Measurements from ENCODE around the gene ABHD2.

ABHD2 gene

GRCh38 chr15:89170364-89170763 is 82.1 kb downstream of the ABHD2 start:
- H3K36me3 ChIP-seq (ENCODE audit: control insufficient read depth, insufficient read depth, low read length), result peaks cover 3% of the 10 kb centered on the region
- H3K9me3 ChIP-seq (ENCODE audit: control insufficient read depth, low read length), result no peaks in the 10 kb centered on the region
- peaks cover 22% of the 10 kb centered on the region for H3K4me1 ChIP-seq (ENCODE audit: control insufficient read depth, insufficient read depth, low read length)
- no peak overlapping the region for H3K9ac ChIP-seq (ENCODE audit: low read length)
- H3K27me3 ChIP-seq (ENCODE audit: control insufficient read depth, insufficient read depth, low read length), result no peaks in the 10 kb centered on the region
- no peak overlapping the region for H3K4me3 ChIP-seq (ENCODE audit: low read length)

GRCh38 chr15:89171136-89172072 is 83.1 kb downstream of the ABHD2 start:
- H3K4me1 ChIP-seq (ENCODE audit: control insufficient read depth, insufficient read depth, low read length), result peaks cover 18% of the 10 kb centered on the region
- peaks cover 13% of the 10 kb centered on the region for H3K36me3 ChIP-seq (ENCODE audit: control insufficient read depth, insufficient read depth, low read length)
- no peaks in the 10 kb centered on the region for H3K9me3 ChIP-seq (ENCODE audit: control insufficient read depth, low read length)

DNA sequence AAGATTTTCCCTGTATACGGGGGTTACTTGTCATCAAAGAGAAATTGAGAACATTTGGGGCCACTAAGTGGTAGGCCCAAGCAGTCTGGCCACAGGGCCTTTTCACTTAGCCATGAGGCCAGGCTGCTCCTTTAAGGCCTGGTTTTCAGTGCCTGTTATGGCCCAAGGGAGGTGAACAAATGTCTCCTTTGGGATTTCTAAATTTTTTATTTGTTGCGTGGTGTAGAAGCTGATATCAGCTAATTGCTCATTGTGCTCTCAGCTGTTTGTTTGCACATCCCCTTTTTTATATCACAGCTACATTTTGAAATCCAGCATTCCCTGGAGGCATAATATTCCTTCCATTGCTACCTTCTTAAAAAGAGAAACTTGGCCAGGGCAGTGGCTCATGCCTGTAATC is 84.7 kb downstream of the ABHD2 start:
- no peaks in the 10 kb centered on the region for H3K27me3 ChIP-seq (ENCODE audit: control insufficient read depth, insufficient read depth, low read length)
- H3K4me3 ChIP-seq (ENCODE audit: low read length), result no peak overlapping the region
- no peaks in the 10 kb centered on the region for H3K9me3 ChIP-seq (ENCODE audit: control insufficient read depth, low read length)
- H3K9ac ChIP-seq (ENCODE audit: low read length), result no peak overlapping the region
- H3K4me1 ChIP-seq (ENCODE audit: control insufficient read depth, insufficient read depth, low read length), result peaks cover 5% of the 10 kb centered on the region
- H3K36me3 ChIP-seq (ENCODE audit: control insufficient read depth, insufficient read depth, low read length), result peaks cover 24% of the 10 kb centered on the region

More at GRCh38 chr15:89171136-89172072, 83.1 kb downstream of the ABHD2 start:
- Histone ChIP-seq H3K9ac (ENCODE audit: low read length) (no peak overlapping the region), H3K4me3 (ENCODE audit: low read length) (no peak overlapping the region), H3K27me3 (ENCODE audit: control insufficient read depth, insufficient read depth, low read length) (no peaks in the 10 kb centered on the region)

- Histone ChIP-seq H3K9me3 (ENCODE audit: control insufficient read depth, low read length) (no peaks in the 10 kb centered on the region), H3K4me3 (ENCODE audit: low read length) (no peak overlapping the region), H3K36me3 (ENCODE audit: control insufficient read depth, insufficient read depth, low read length) (peaks cover 37% of the 10 kb centered on the region), H3K27me3 (ENCODE audit: control insufficient read depth, insufficient read depth, low read length) (no peaks in the 10 kb centered on the region), H3K9ac (ENCODE audit: low read length) (no peak overlapping the region), H3K4me1 (ENCODE audit: control insufficient read depth, insufficient read depth, low read length) (peaks cover 5% of the 10 kb centered on the region)
Measured at GRCh38 chr15:89174476-89174875, 86.2 kb downstream of the ABHD2 start.

DNA sequence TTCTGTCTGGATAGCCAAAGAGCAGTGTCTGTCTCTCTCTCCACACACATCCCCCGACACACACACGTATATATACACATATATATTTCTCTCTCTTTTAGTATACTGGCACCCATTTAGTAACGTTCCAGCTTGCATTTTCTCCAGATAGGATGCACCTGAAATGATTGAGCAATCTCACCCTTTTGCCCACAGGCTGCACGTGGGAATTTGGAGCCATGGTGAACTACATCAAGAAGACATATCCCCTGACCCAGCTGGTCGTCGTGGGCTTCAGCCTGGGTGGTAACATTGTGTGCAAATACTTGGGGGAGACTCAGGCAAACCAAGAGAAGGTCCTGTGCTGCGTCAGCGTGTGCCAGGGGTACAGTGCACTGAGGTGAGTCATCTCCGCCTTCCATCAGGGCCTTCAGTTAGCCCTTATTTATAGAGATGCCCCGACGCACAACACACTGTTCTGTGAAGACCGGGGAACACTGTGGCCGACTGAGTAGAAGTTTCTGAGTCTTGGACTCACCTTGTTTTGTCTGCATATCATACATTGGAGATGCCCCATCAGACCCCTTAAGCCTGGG is 87.4 kb downstream of the ABHD2 start:
- H3K27me3 ChIP-seq (ENCODE audit: control insufficient read depth, insufficient read depth, low read length), result no peaks in the 10 kb centered on the region
- no peak overlapping the region for H3K4me3 ChIP-seq (ENCODE audit: low read length)
- H3K36me3 ChIP-seq (ENCODE audit: control insufficient read depth, insufficient read depth, low read length), result peaks cover 41% of the 10 kb centered on the region
- no peaks in the 10 kb centered on the region for H3K9me3 ChIP-seq (ENCODE audit: control insufficient read depth, low read length)
- no peak overlapping the region for H3K9ac ChIP-seq (ENCODE audit: low read length)
- peaks cover 5% of the 10 kb centered on the region for H3K4me1 ChIP-seq (ENCODE audit: control insufficient read depth, insufficient read depth, low read length)

GRCh38 chr15:89177116-89177515 is 88.9 kb downstream of the ABHD2 start:
- peaks cover 42% of the 10 kb centered on the region for H3K36me3 ChIP-seq (ENCODE audit: control insufficient read depth, insufficient read depth, low read length)

GRCh38 chr15:89177633-89178306 is 89.5 kb downstream of the ABHD2 start:
- no peaks in the 10 kb centered on the region for H3K9me3 ChIP-seq (ENCODE audit: control insufficient read depth, low read length)
- no peak overlapping the region for H3K9ac ChIP-seq (ENCODE audit: low read length)
- no peak overlapping the region for H3K4me3 ChIP-seq (ENCODE audit: low read length)
- H3K36me3 ChIP-seq (ENCODE audit: control insufficient read depth, insufficient read depth, low read length), result peaks cover 42% of the 10 kb centered on the region
- H3K27me3 ChIP-seq (ENCODE audit: control insufficient read depth, insufficient read depth, low read length), result no peaks in the 10 kb centered on the region
- H3K4me1 ChIP-seq (ENCODE audit: control insufficient read depth, insufficient read depth, low read length), result no peaks in the 10 kb centered on the region

More at GRCh38 chr15:89177116-89177515, 88.9 kb downstream of the ABHD2 start:
- H3K27me3 ChIP-seq (ENCODE audit: control insufficient read depth, insufficient read depth, low read length), result no peaks in the 10 kb centered on the region
- no peaks in the 10 kb centered on the region for H3K4me1 ChIP-seq (ENCODE audit: control insufficient read depth, insufficient read depth, low read length)
- H3K4me3 ChIP-seq (ENCODE audit: low read length), result no peak overlapping the region
- H3K9me3 ChIP-seq (ENCODE audit: control insufficient read depth, low read length), result no peaks in the 10 kb centered on the region
- no peak overlapping the region for H3K9ac ChIP-seq (ENCODE audit: low read length)

DNA sequence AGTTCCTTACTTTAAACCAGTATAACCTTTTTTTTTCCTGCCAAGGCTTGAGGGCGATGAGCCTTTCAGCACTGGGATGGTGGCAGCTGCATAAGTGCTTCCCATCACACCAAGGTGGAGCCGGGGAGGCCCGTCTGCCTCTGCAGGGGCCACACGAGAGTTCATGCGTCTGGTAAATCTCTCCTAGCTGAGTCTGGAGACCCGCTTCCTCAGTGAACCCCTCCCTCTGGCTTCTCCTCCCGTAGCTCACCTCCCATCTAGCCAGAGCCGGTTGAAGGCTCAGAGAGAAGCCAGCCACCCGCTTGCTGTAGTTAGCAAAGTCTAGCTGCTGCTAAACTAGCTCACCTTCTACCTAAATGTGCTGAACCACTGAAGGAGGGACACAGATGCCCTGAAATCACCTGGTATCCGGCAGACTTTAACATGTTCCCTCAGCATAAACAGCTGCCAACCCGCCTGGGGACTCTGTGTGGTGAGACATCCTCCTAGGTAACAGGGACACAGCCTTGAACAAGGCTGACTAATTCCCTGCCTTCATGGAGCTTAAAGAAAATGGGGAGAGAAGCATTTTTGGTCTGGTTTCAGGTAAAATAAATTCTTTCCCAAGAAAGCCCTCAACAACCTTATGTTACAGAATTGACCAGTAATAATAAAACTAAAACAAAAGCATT is 90.2 kb downstream of the ABHD2 start:
- H3K4me3 ChIP-seq (ENCODE audit: low read length), result no peak overlapping the region
- peaks cover 42% of the 10 kb centered on the region for H3K36me3 ChIP-seq (ENCODE audit: control insufficient read depth, insufficient read depth, low read length)
- H3K9me3 ChIP-seq (ENCODE audit: control insufficient read depth, low read length), result no peaks in the 10 kb centered on the region
- H3K27me3 ChIP-seq (ENCODE audit: control insufficient read depth, insufficient read depth, low read length), result no peaks in the 10 kb centered on the region
- H3K9ac ChIP-seq (ENCODE audit: low read length), result no peak overlapping the region
- no peaks in the 10 kb centered on the region for H3K4me1 ChIP-seq (ENCODE audit: control insufficient read depth, insufficient read depth, low read length)

DNA sequence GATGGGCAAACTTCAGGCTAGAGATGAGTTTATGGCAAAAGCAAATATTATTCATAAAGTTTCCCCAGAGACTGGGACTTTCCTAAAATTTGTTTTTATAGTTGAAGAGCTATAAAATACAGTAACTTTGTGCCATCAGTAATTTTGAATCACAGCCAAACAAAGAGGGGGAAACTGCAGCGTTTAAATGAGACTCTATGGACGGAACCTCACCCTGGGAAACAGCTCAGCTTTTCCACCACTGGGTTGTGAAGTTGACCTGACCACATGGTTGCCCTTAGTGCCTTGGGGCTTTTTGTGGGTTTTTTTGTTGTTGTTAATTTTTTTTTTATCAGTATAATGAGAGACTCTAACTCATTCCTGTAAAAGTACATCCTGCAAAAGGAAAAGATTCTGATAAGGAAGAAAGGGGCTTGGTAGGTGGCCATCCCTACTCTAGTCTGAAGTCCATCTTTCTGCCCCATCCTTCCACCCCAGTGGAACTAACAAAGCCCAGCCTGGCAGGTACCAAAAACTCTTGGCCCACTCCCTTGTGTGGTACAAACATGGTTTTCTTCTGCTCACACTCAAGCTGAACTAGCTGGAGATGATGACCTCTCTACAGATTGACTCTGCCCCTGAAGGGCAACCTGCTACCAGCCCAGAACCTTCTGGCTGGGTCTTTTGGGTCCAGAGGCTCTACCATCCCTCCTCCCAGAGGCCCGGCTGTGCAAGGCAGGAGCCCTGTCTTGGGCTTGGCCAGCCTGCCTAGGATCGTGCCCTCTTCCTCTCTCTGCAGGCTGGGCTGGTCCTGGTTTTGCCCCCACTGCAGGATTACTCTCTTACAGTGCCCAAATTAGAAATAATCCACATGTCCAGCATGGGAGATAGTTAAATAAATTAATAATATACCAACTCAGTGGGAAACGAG is 92.0 kb downstream of the ABHD2 start:
- Histone ChIP-seq H3K9me3 (ENCODE audit: control insufficient read depth, low read length) (no peaks in the 10 kb centered on the region), H3K36me3 (ENCODE audit: control insufficient read depth, insufficient read depth, low read length) (peaks cover 45% of the 10 kb centered on the region), H3K4me1 (ENCODE audit: control insufficient read depth, insufficient read depth, low read length) (peaks cover 11% of the 10 kb centered on the region), H3K9ac (ENCODE audit: low read length) (no peak overlapping the region), H3K4me3 (ENCODE audit: low read length) (no peak overlapping the region), H3K27me3 (ENCODE audit: control insufficient read depth, insufficient read depth, low read length) (no peaks in the 10 kb centered on the region)

DNA sequence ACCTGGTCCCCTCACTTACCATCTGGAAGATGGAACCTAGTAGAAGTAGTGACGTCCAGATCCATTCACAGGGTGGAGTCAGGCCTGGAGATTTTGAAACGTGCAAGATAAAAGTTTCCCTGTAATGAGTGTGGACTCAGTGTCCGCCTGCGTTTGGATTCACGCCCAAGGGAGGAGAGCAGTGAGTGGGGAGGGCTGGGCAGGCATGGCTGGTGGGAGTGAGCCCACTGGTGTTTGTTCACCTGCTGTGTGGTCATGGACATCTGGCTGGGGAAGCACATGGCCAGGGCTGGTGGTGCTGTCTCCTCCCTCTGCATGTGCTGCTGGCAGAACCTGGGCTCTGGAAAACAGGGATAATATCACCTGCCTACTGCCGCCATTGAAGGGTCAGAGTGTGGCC is 96.1 kb downstream of the ABHD2 start:
- Histone ChIP-seq H3K27me3 (ENCODE audit: control insufficient read depth, insufficient read depth, low read length) (no peaks in the 10 kb centered on the region), H3K4me3 (ENCODE audit: low read length) (no peak overlapping the region), H3K9me3 (ENCODE audit: control insufficient read depth, low read length) (no peaks in the 10 kb centered on the region), H3K4me1 (ENCODE audit: control insufficient read depth, insufficient read depth, low read length) (peaks cover 11% of the 10 kb centered on the region), H3K36me3 (ENCODE audit: control insufficient read depth, insufficient read depth, low read length) (peaks cover 14% of the 10 kb centered on the region), H3K9ac (ENCODE audit: low read length) (no peak overlapping the region)

- H3K9ac ChIP-seq (ENCODE audit: low read length), result no peak overlapping the region
- H3K9me3 ChIP-seq (ENCODE audit: control insufficient read depth, low read length), result no peaks in the 10 kb centered on the region
- no peaks in the 10 kb centered on the region for H3K27me3 ChIP-seq (ENCODE audit: control insufficient read depth, insufficient read depth, low read length)
- H3K36me3 ChIP-seq (ENCODE audit: control insufficient read depth, insufficient read depth, low read length), result peaks cover 20% of the 10 kb centered on the region
- H3K4me1 ChIP-seq (ENCODE audit: control insufficient read depth, insufficient read depth, low read length), result peaks cover 11% of the 10 kb centered on the region
- no peak overlapping the region for H3K4me3 ChIP-seq (ENCODE audit: low read length)
Measured at GRCh38 chr15:89184886-89185526, 96.8 kb downstream of the ABHD2 start.

Measured in mucosa of stomach (tissue), 1 donor.